Keratinocyte (primary cell): ENCODE data around the gene LPCAT1. TPM values are rescaled to one million over a fixed set of nuclear protein-coding genes. Genes with fewer than 3 reads are reported as not detected.

Source experiments
- DNase-seq: peaks from one replicate; pipeline ENCODE4 v3.0.0-alpha.2; 2011; ENCODE audit warnings: low read depth, missing footprints, low spot score
- FAIRE-seq: peaks from 2 replicates; lab custom pipeline; 2011; peaks lifted over from hg19 to GRCh38; lab: Jason Lieb, UNC
- H2AFZ ChIP-seq: 2 replicates; pipeline ENCODE4 v1.6.0; 2012; ENCODE audit warnings: low read length, control low read depth, inconsistent platforms; ENCODE audit not compliant: control insufficient read depth
- H3K27ac ChIP-seq: 2 replicates; pipeline ENCODE4 v1.5.1; 2011; ENCODE audit warnings: low read length; ENCODE audit not compliant: control insufficient read depth, insufficient read depth
- H3K27me3 ChIP-seq: 3 replicates; pipeline ENCODE4 v1.6.0; 2011; ENCODE audit warnings: low read length; ENCODE audit not compliant: control insufficient read depth, insufficient read depth; ENCODE audit errors: extremely low read depth
- H3K36me3 ChIP-seq, 2 experiments: 2 replicates in 1 of 2; 3 replicates in 1 of 2; pipeline ENCODE4 v1.5.1; 2011; ENCODE audit warnings: low read length in 2 of 2, mild to moderate bottlenecking in 1 of 2; ENCODE audit not compliant: control insufficient read depth in 2 of 2, insufficient read depth in 2 of 2; ENCODE audit errors: extremely low read depth in 1 of 2
- H3K4me1 ChIP-seq: 3 replicates; pipeline ENCODE4 v1.5.1; 2011; ENCODE audit warnings: low read length; ENCODE audit not compliant: control insufficient read depth, insufficient read depth; ENCODE audit errors: extremely low read depth
- H3K4me2 ChIP-seq: 3 replicates; pipeline ENCODE4 v1.6.0; 2011; ENCODE audit warnings: low read depth, low read length; ENCODE audit not compliant: control insufficient read depth, insufficient read depth; ENCODE audit errors: extremely low read depth
- H3K4me3 ChIP-seq, 3 experiments: fragments of 200-600 bp in 1 of 3; sonication (generic) in 1 of 3; 2 replicates in 2 of 3; 3 replicates in 1 of 3; pipeline ENCODE4 v1.5.1; 2011 to 2016; ENCODE audit warnings: low read length in 3 of 3, mild to moderate bottlenecking in 3 of 3, control low read depth in 2 of 3, inconsistent platforms in 1 of 3, low read depth in 1 of 3, mixed read lengths in 1 of 3, mixed run types in 1 of 3, moderate library complexity in 1 of 3; ENCODE audit not compliant: control insufficient read depth in 2 of 3, insufficient read depth in 2 of 3; ENCODE audit errors: extremely low read depth in 1 of 3
- H3K79me2 ChIP-seq: 2 replicates; pipeline ENCODE4 v1.6.0; 2012; ENCODE audit warnings: low read length; ENCODE audit not compliant: control insufficient read depth, insufficient read depth
- H3K9ac ChIP-seq: 3 replicates; pipeline ENCODE4 v1.6.0; 2011; ENCODE audit warnings: low read length; ENCODE audit not compliant: control insufficient read depth, insufficient read depth; ENCODE audit errors: extremely low read depth
- H3K9me1 ChIP-seq: 3 replicates; pipeline ENCODE4 v1.6.0; 2011; ENCODE audit warnings: low read length; ENCODE audit not compliant: control insufficient read depth, insufficient read depth; ENCODE audit errors: extremely low read depth
- H3K9me3 ChIP-seq: 2 replicates; pipeline ENCODE4 v1.5.1; 2012; ENCODE audit warnings: low read depth, low read length; ENCODE audit not compliant: control insufficient read depth
- H4K20me1 ChIP-seq: 3 replicates; pipeline ENCODE4 v1.6.0; 2011; ENCODE audit warnings: low read length; ENCODE audit not compliant: control insufficient read depth, insufficient read depth; ENCODE audit errors: extremely low read depth
- CTCF ChIP-seq, 3 experiments: IDR thresholded peaks in 1 of 3; conservative IDR thresholded peaks in 1 of 3; optimal IDR thresholded peaks in 1 of 3; 2 replicates in 2 of 3; 3 replicates in 1 of 3; pipeline versions ENCODE3 to v1.5.1; 2011; ENCODE audit warnings: low read length in 3 of 3, mild to moderate bottlenecking in 3 of 3, moderate library complexity in 2 of 3, control low read depth in 1 of 3, inconsistent platforms in 1 of 3; ENCODE audit not compliant: insufficient read depth in 2 of 3; ENCODE audit errors: extremely low read depth in 1 of 3
- EZH2 ChIP-seq: IDR thresholded peaks from one replicate; pipeline ENCODE4 v1.6.1; 2012; ENCODE audit warnings: inconsistent platforms, mild to moderate bottlenecking, low read length, moderate library complexity
- dilution Hi-C: fragments of 300-500 bp; cut with MboI; formaldehyde crosslinking; loops from one replicate; pipeline ENCODE4 v1.7.0; 2020; ENCODE audit warnings: low sequenced_read_pairs; ENCODE audit not compliant: extremely low pct_ligation_motif_present
- polyA plus RNA-seq, 5 experiments: library from polyadenylated mRNA; depleted of rRNA in 3 of 5; stranded (reverse) in 3 of 5; stranded (forward) in 1 of 5; unstranded in 1 of 5; fragments of >200 nt; gene quantifications; 1 replicate in 1 of 5; 2 replicates in 3 of 5; 3 replicates in 1 of 5; pipeline versions ENCODE4 v1.2.1 to v1.2.3, GENCODE V29; 2011 to 2012; ENCODE audit warnings: missing spikeins in 2 of 5, low read depth in 1 of 5, low replicate concordance in 1 of 5

Gene LPCAT1
- polyA plus RNA-seq, 1 donor (not counting 4 experiments of a cell fraction or from before 2014, with no cell fraction given), result 32.9 TPM

DNA sequence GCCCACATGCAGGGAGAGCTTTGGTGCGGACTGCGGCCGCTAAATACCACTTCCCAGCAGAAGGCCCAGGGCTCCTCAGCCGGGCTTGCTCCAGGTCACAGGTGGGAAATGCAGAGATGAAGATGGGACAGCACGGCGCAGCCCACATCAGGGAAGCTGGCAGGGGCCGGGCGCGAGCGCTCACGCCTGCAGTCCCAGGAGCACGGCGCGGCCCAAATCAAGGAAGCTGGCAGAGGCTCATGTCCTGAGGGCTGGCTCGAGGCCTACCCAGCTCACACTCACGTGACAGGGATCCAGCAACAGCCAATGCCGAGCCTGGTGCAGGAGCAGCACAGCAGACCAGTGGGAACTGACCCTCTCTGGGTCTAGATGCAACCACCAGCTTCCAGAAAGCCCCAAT lies 16.3 kb downstream of the LPCAT1 start:
- Histone ChIP-seq H3K9me1 (no peaks in the 10 kb centered on the region), H3K4me2 (no peak overlapping the region), H3K27ac (no peak overlapping the region), H3K79me2 (peaks cover 94% of the 10 kb centered on the region), H3K4me1 (peaks cover 8% of the 10 kb centered on the region), H2AFZ (no peak overlapping the region), H3K9me3 (no peaks in the 10 kb centered on the region), H3K9ac (no peak overlapping the region), H4K20me1 (peaks cover 21% of the 10 kb centered on the region), H3K27me3 (no peaks in the 10 kb centered on the region), H3K4me3 (no peak overlapping the region), H3K36me3 (peaks cover 16 to 18% of the 10 kb centered on the region in 2 experiments)
- no peak for DNase-seq
- TF ChIP-seq CTCF (optimal IDR thresholded peaks at IDR 0.05 in 1 of 3, IDR thresholded peaks at IDR 0.05 in 1 of 3, conservative IDR thresholded peaks at IDR 0.05 in 1 of 3; ENCODE audit: extremely low read depth in 1 of 3, insufficient read depth in 2 of 3, low read length in 3 of 3), result no peak
- no peak for TF ChIP-seq EZH2
- dilution Hi-C loops, result no loop called here
- no peak for FAIRE-seq

- TF ChIP-seq EZH2 (no peak), CTCF (optimal IDR thresholded peaks at IDR 0.05 in 1 of 3, IDR thresholded peaks at IDR 0.05 in 1 of 3, conservative IDR thresholded peaks at IDR 0.05 in 1 of 3; ENCODE audit: extremely low read depth in 1 of 3, insufficient read depth in 2 of 3, low read length in 3 of 3) (no peak)
- peaks cover 3% of the 10 kb centered on the region for H3K4me1 ChIP-seq
- H3K79me2 ChIP-seq, result peaks cover 95% of the 10 kb centered on the region
- no peak overlapping the region for H3K4me2 ChIP-seq
- no peak for FAIRE-seq
- H3K27ac ChIP-seq, result no peak overlapping the region
- H3K27me3 ChIP-seq, result no peaks in the 10 kb centered on the region
- peaks cover 16 to 18% of the 10 kb centered on the region in 2 experiments for H3K36me3 ChIP-seq
- H3K4me3 ChIP-seq, result no peak overlapping the region
- H3K9ac ChIP-seq, result no peak overlapping the region
- no peak overlapping the region for H2AFZ ChIP-seq
- no peaks in the 10 kb centered on the region for H3K9me3 ChIP-seq
- no peaks in the 10 kb centered on the region for H3K9me1 ChIP-seq
- DNase-seq, result no peak
- dilution Hi-C loops, result no loop called here
- H4K20me1 ChIP-seq, result peaks cover 22% of the 10 kb centered on the region
These were observed 16.8 kb downstream of the LPCAT1 start for GRCh38 chr5:1507014-1507375.
